Measurements from ENCODE around the gene CDHR3.
A peak's percentile ranks its signal among the peaks of the same experiment; 100 is the strongest.

CDHR3 gene

GRCh38 chr7:106053109-106053508, 90.0 kb downstream of the CDHR3 start:
- DNase-seq: no peak

DNA sequence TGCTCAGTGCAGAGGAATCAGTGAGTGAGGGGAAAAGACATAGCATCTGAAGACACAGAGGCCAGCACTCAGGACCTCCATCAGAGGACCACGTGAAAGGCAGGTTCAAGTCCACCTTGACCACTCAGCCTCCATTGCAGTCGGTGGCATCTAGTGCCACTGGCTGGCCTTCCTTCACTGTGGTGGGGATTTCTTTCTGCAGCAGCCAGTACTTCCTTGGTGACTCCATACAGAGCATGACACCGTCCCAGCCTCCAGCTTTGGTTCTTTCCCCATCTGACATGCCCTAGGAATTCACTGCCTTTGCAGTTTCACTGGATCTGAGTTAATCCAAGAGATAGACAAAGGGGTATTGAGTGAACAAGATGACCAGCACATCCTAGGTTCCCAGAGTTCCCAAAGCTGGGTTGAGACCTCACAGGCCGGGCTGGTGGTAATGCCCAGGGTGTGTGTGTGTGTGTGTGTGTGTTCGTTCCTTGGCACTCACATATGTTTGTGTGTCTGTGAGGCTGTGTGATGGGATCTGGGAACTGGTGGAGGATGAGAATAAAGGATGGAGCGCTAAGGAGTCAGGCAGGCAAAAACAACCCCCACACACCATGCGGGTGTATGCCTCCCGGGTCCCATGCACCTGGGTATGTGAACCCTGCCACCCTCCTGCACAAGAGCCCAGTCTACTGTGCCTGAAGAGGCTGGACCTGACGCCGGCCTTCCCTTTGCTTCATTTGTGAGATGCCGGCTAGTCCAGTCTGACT, 91.3 kb downstream of the CDHR3 start:
- DNase-seq: no peak

GRCh38 chr7:106054971-106055532, 92.0 kb downstream of the CDHR3 start:
- no peak for DNase-seq

- peak; percentile 54 for DNase-seq
Observed at GRCh38 chr7:106056513-106057203, 93.6 kb downstream of the CDHR3 start.

DNA sequence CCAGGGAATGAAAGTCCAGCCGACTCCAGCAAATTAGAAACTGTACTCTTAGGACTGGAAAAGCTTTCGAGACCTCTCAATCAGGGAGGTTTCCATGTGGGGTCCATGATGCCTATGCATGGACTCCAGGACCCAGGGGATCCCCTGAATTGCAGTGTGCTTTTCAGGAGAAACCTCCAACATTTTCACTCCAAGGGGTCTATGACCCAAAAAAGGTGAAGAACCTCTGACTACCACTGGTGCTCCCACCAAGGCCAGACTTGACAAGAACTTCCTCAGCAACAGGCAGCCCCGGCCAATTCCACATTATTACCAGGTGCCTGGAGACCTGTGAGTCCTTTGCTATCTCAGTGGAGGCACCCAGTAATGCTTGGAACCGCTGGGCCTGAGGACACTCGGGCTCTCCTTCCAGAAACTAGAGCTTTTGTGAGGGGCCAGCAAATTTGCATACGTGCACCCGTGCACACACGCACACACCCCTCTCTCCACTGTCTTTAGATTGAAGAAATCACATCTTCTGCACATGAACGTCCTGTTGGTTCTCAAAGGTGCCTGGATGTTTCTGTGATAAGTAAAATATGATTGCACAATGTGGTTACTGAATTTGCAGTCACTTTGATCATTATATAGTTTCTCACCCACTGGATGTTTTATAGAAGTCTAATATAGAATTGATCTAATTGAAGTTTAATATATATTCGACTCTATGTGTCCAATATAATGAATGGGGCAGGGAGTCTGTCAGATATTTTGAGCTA, 94.3 kb downstream of the CDHR3 start:
- DNase-seq: no peak

- DNase-seq: no peak
Observed at GRCh38 chr7:106057962-106058927, 95.2 kb downstream of the CDHR3 start.

GRCh38 chr7:106058928-106059324, 95.9 kb downstream of the CDHR3 start:
- DNase-seq: no peak

DNA sequence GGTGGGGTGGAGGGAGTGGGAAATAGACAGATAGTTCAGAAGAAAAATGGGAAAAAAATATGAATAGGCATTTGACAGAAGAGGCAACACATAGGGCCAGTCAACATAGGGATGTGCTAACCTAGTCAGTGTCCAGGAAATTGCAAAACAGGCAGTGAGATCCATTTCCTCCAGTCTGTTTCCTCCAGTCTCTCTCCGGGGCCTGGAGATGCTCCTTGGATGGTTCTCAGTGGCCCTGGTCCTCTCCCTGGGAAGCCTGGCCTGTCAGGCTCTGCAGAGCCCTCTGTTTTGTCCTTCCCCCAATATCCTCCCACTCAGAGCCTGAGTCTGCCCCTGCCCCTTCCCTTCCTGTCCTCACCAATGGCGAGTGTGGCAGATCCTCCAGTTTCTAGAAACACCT, 96.5 kb downstream of the CDHR3 start:
- DNase-seq: no peak

DNA sequence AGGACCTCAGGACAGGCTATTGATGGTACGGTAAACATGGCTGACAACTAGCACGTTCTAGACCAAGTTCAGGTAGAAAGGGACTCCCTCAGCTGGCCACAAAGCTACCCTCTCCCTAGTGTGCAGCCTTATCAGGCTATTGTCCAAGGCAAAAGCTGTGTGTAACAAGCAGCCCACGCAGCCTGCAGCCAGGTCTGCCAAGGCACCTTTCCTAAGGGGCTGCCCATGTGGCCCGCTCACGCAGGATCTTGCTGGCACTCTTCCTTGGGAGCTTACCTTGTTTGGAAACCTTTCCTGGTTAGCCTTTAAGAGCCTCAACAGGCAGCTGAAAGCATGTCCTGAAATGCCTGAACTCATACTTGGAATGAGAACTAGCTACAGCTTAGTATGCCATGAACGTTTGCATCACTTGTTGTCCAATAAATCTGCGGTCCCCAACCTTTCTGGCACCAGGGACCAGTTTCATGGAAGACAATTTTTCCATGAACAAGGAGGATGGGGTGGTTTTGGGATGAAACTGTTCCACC, 97.4 kb downstream of the CDHR3 start:
- no peak for DNase-seq

GRCh38 chr7:106061301-106061979, 98.4 kb downstream of the CDHR3 start:
- DNase-seq: no peak

DNA sequence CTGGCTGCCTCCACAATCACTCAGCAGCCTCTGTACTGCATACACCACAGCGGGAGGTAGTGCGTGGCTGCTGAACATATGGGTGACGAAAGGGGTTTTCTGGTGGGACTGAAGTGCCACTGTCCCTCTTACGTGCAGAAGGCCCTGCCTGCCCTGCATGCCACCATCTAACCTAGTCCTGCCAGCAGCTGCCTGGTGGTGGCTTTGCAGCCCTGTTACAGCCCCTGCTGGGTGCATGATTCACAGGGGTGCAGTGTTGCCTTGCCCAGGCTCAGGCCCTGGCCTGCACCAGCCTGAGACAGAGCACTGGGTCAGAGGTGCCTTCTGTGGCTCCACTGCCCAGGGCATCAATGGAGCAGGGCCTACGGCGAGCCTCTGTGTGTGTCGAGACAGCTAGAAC, 98.9 kb downstream of the CDHR3 start:
- DNase-seq: no peak

DNA sequence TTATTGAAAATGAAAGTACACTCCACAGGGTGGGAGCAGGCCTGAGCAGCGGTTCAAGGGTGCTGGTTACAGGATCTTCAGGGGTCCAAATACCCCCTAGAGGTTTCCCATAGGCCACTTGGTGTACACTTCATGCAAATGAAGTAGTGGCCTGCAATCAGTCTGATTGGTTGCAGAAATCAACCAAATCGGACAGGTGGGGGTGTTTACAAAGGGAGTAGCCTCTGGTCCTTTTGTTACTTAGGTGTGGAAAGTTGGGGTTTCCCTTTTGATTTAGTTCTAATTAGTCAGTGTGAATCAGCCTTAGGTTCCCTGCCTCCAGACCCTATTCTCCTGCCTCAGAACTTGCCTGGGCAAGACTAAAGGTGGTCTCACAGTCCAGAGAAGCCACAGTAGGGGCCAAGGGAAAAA, 99.5 kb downstream of the CDHR3 start:
- DNase-seq: no peak

GRCh38 chr7:106063024-106063423, 100.0 kb downstream of the CDHR3 start:
- no peak for DNase-seq

- DNase-seq: no peak
Observed at GRCh38 chr7:106063692-106064091, 100.6 kb downstream of the CDHR3 start.

DNA sequence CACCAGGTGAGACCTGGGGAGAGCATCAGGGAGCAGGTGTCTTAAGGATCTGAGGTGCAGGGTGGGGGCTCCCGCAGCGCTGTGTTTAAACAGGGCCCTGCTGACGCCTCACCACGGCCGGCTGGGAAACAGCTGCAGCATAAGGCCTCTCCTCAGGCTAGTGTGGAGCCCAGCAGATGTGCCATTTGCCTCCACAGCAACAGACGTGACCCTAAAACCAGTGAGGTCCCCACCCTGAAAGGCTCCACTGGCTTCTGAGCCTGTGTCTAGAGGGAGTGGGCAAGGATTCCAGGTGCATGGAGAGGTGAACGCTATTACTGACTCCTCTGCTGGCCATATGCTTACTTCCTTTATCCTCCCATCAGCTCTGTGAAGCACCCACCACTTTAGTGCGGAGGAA, 101.3 kb downstream of the CDHR3 start:
- no peak for DNase-seq

GRCh38 chr7:106064771-106065574, 101.9 kb downstream of the CDHR3 start:
- peak; percentile 96 for DNase-seq

GRCh38 chr7:106065575-106066500, 102.8 kb downstream of the CDHR3 start:
- peak; percentile 48 for DNase-seq

DNA sequence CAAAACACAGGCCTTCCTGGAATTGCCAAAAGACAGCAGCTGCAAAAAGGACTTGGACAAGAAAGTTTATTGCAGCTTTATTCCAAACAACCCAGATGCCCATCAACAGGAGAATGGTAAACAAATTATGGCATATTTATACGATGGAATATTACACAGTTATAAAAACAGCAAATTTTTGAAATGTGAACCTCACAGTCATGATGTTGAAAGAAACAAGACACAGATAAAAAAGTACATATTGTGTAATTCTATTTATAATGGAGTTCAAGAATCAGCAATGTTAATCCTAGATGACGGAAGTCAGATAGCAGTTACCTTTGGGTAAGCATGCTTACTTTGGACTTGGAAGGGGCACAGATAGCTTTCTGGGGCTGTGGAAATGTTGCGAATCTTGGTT, 104.6 kb downstream of the CDHR3 start:
- DNase-seq: no peak

- DNase-seq: no peak
Observed at GRCh38 chr7:106068538-106068961, 105.5 kb downstream of the CDHR3 start.

Data from kidney glomerular epithelial cell (primary cell).